Colonic mucosa (tissue), 4 donors: ENCODE data around the gene HHAT. TPM values are rescaled to one million over a fixed set of nuclear protein-coding genes. Genes with fewer than 3 reads are reported as not detected.
"Not testable (repeated sequence)": the region's sequence is repeated elsewhere in the genome, so short reads cannot be mapped to it uniquely, and the experiment has no call there.

Experiments used
- DNase-seq: peaks from one replicate; pipeline ENCODE4 v3.0.0-alpha.2; 2020
- H3K27ac ChIP-seq: fragments of 200-600 bp; one replicate; pipeline ENCODE4 v1.8.0; 2021
- H3K27me3 ChIP-seq: fragments of 200-600 bp; one replicate; pipeline ENCODE4 v1.8.0; 2021
- H3K36me3 ChIP-seq: fragments of 200-600 bp; one replicate; pipeline ENCODE4 v1.8.0; 2021
- H3K4me1 ChIP-seq: fragments of 200-600 bp; one replicate; pipeline ENCODE4 v1.8.0; 2021; ENCODE audit warnings: mild to moderate bottlenecking
- H3K4me3 ChIP-seq: fragments of 200-600 bp; one replicate; pipeline ENCODE4 v1.8.0; 2021
- H3K9ac ChIP-seq, 2 donors: one replicate each; pipeline ENCODE4 v1.7.0; 2013; ENCODE audit warnings: control low read depth in 2 of 2, low read depth in 2 of 2, low read length in 2 of 2
- H3K9me3 ChIP-seq: fragments of 200-600 bp; one replicate; pipeline ENCODE4 v1.8.0; 2021
- intact Hi-C: fragments of 100-400 bp; cut with DNase I; formaldehyde crosslinking; loops from one replicate; pipeline ENCODE4 v1.14.1; 2022
- total RNA-seq, 2 donors: library from RNA; stranded (reverse); fragmentation: NEBNext Ultra II Directional in 1 of 2; extraction: Animal tissue kit (Norgen Biotek cat#: 25700) in 1 of 2; gene quantifications; one replicate each; pipeline ENCODE4 v1.2.1, GENCODE V29; 2021
- TF ChIP-seq, protein P1 (sequence below): fragments of 200-600 bp; IDR thresholded peaks from one replicate; pipeline ENCODE4 v1.8.0; 2022; ENCODE audit warnings: antibody characterized with exemption, mild to moderate bottlenecking
- donor health status: healthy.
- donor health status: DM: no; HTN: no; CAD: no.
- donor health status: DM: no; HTN: no; CAD: no.

Gene HHAT
- total RNA-seq, 2 donors from 2014 or later = 3.2 to 4.9 TPM

DNA sequence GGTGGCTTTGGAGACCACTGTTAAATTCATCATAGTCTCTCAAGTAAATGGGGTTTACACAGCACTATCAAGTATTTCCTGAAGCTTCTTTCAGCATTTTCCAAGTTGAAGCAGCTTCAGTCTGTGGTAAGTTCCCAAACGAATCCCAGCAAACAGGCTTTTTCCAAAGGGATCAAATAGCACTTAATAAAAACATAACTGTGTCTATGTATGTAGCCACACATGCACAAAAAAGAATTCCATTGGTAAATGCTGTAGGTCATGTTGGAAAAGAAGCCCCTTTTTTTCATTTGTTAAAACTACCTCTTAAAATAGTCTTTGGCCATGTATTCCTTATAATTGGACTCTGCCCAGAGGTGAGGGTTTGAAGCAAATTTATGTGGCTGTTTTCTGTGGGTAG is 69.8 kb downstream of the HHAT start:
- Histone ChIP-seq H3K36me3 (no peaks in the 10 kb centered on the region), H3K9ac (no peak overlapping the region), H3K4me3 (no peak overlapping the region), H3K27me3 (no peaks in the 10 kb centered on the region), H3K9me3 (no peaks in the 10 kb centered on the region), H3K27ac (no peak overlapping the region), H3K4me1 (no peaks in the 10 kb centered on the region)
- intact Hi-C loops = no loop called here
- no peak for DNase-seq
- TF ChIP-seq, protein P1, sequence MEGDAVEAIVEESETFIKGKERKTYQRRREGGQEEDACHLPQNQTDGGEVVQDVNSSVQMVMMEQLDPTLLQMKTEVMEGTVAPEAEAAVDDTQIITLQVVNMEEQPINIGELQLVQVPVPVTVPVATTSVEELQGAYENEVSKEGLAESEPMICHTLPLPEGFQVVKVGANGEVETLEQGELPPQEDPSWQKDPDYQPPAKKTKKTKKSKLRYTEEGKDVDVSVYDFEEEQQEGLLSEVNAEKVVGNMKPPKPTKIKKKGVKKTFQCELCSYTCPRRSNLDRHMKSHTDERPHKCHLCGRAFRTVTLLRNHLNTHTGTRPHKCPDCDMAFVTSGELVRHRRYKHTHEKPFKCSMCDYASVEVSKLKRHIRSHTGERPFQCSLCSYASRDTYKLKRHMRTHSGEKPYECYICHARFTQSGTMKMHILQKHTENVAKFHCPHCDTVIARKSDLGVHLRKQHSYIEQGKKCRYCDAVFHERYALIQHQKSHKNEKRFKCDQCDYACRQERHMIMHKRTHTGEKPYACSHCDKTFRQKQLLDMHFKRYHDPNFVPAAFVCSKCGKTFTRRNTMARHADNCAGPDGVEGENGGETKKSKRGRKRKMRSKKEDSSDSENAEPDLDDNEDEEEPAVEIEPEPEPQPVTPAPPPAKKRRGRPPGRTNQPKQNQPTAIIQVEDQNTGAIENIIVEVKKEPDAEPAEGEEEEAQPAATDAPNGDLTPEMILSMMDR = no peak

DNA sequence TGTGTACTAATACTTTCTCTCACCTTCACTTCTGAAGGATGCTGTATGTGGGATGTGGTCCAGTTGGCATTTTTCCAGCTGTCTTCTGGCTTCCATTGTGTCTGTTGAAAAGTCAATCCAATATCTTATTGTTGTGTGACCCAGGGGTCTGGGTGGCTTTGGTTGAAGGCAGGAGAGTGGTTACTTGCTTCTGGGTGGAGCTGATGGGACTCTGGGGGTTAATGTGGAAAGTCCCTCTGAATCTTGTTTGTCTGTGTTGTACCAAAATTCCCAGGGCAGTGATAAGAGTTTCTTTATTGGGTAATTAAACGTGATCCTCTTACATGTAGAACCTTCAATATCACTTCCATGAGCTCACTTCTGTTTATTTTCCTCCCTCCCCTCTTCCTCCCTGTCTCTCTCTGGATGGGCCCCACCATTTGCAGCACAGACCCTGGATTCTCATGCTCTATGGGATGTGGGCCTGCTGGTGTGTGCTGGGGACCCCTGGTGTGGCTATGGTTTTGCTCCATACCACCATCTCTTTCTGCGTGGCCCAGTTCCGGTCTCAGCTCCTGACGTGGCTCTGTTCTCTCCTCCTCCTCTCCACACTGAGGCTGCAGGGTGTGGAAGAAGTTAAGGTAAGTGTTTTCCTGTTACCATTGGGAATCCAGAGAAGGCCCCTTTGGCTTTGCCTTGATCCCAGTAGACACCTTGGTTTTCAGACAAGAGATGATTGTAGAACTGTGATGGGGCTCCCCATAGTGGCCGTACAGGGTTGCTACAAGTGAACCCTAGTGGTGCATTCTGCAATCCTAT is 71.5 kb downstream of the HHAT start:
- no peak overlapping the region for H3K9ac ChIP-seq
- no peaks in the 10 kb centered on the region for H3K9me3 ChIP-seq
- DNase-seq = peak; percentile 56
- TF ChIP-seq, protein P1 = peak; percentile 66
- H3K4me1 ChIP-seq = no peaks in the 10 kb centered on the region
- H3K27me3 ChIP-seq = no peaks in the 10 kb centered on the region
- intact Hi-C loops = loop anchor here (5.0 to 10.0 kb wide), 3 partner anchors 88 to 258 kb away; no protein-coding TSS in a partner anchor
- H3K27ac ChIP-seq = no peak overlapping the region
- H3K4me3 ChIP-seq = no peak overlapping the region
- no peaks in the 10 kb centered on the region for H3K36me3 ChIP-seq

DNA sequence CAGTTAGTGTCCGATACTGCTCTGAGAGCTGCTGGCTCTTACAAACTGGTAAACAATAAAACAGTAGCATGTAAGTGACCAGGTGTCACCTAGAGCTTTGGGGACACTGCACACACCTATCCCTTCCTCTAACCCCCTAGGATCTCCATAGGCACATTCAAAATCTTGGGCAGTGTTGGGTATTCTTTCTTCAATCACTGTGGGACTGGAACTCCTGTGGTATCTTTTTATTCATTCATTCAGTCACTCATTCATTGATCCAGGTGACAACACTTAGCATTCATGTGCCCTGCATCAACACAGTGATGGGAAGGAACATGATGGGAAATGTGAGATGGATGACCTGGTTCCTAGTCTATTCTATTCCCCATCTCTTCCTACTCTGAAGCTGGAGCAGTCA is 73.9 kb downstream of the HHAT start:
- Histone ChIP-seq H3K27me3 (no peaks in the 10 kb centered on the region), H3K4me3 (no peak overlapping the region), H3K9me3 (no peaks in the 10 kb centered on the region), H3K9ac (no peak overlapping the region), H3K4me1 (no peaks in the 10 kb centered on the region), H3K36me3 (no peaks in the 10 kb centered on the region), H3K27ac (no peak overlapping the region)
- intact Hi-C loops = loop anchor here (5.0 to 10.0 kb wide), 3 partner anchors 90 to 260 kb away; no protein-coding TSS in a partner anchor
- TF ChIP-seq, protein P1 = no peak
- DNase-seq = no peak

DNA sequence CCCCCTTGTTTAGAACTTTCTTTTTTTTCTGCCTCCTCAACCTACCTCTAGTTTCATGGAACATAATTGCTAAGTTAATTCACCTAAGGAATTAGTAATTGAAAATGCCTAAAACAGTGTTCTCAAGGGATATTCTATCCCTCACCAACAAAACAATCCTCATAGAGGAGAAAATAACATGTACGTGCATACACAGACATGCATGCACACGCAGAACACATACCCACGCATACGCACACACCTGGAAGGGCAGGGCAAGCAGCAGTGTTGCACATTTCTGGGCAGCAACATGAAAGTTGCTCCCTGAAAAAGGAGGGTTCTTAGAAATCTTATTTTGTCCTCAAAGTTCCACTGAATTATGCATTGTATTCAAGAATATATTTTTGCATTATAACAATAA is 76.6 kb downstream of the HHAT start:
- TF ChIP-seq, protein P1 = no peak
- Histone ChIP-seq H3K36me3 (no peaks in the 10 kb centered on the region), H3K27ac (no peak overlapping the region), H3K4me1 (no peaks in the 10 kb centered on the region), H3K27me3 (no peaks in the 10 kb centered on the region), H3K4me3 (no peak overlapping the region), H3K9me3 (no peaks in the 10 kb centered on the region), H3K9ac (no peak overlapping the region)
- DNase-seq = no peak
- intact Hi-C loops = loop anchor here (10.0 kb wide), 1 partner anchor 179 kb away; no protein-coding TSS in a partner anchor

DNA sequence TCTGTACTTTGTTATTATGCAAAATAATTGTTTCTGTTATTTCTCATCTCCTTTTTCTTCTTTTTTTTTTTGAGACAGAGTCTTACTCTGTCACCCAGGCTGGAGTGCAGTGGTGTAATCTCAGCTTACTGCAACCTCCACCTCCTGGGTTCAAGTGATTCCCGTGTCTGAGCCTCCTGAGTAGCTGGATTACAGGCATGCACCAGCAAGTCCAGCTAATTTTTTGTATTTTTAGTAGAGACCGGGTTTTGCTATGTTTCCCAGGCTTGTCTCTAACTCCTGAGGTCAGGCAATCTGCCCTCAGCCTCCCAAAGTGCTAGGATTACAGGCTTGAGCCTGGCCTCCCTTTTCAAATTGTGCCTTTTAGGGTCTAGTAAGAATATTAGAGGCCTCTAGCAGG is 77.6 kb downstream of the HHAT start:
- not testable (repeated sequence) for H3K27me3 ChIP-seq, H3K27ac ChIP-seq, DNase-seq, H3K36me3 ChIP-seq, H3K9me3 ChIP-seq, H3K4me1 ChIP-seq, H3K9ac ChIP-seq, H3K4me3 ChIP-seq
- intact Hi-C loops = loop anchor here (2.0 to 10.0 kb wide), 2 partner anchors 178 to 728 kb away; partner anchors contain the start of gene KCNH1
